Panc1 (cell line): ENCODE measurements around the gene ATP11C. TPM values are rescaled to one million over a fixed set of nuclear protein-coding genes. Genes with fewer than 3 reads are reported as not detected.
A peak's percentile ranks its signal among the peaks of the same experiment; 100 is the strongest.

Experiments used
- ATAC-seq: fragments of 200-7000 bp; cut with Tn5 transposase; 2 replicates; pipeline ENCODE4 v1.9.1; 2020; ENCODE audit warnings: mild to moderate bottlenecking, moderate library complexity
- BruUV-seq: library from RNA; stranded (reverse); fragments of 400-500 nt; replicated peaks from 2 replicates; lab custom pipeline; 2021; lab: Mats Ljungman, UMichigan
- CTCF ChIA-PET: fragments of 300-600 bp; sonication (Branson Sonifier 250); formaldehyde crosslinking; loops from one replicate; lab custom pipeline; 2022; ENCODE audit warnings: antibody characterized with exemption; lab: Charles Lee
- POLR2A ChIA-PET: fragments of 300-600 bp; sonication (Branson Sonifier 250); formaldehyde crosslinking; loops from one replicate; lab custom pipeline; 2022; ENCODE audit warnings: antibody characterized with exemption; lab: Charles Lee
- DNase-seq: peaks from one replicate; pipeline ENCODE4 v3.0.0-alpha.2; 2010; ENCODE audit warnings: low read depth, low spot score
- H3K27ac ChIP-seq: 2 replicates; pipeline ENCODE4 v1.5.1; 2011; ENCODE audit warnings: mild to moderate bottlenecking, low read length, inconsistent platforms
- H3K27me3 ChIP-seq: fragments of 200-500 bp; sonication (Bioruptor generic); 2 replicates; pipeline ENCODE4 v1.6.0; 2014; ENCODE audit warnings: low read length, inconsistent platforms; ENCODE audit not compliant: control insufficient read depth, insufficient read depth
- H3K36me3 ChIP-seq: fragments of 200-500 bp; sonication (Bioruptor generic); 2 replicates; pipeline ENCODE4 v1.5.1; 2014; ENCODE audit warnings: inconsistent platforms, mild to moderate bottlenecking, low read length, moderate library complexity; ENCODE audit not compliant: control insufficient read depth, insufficient read depth
- H3K4me1 ChIP-seq: 2 replicates; pipeline ENCODE4 v1.5.1; 2011; ENCODE audit warnings: inconsistent platforms, mild to moderate bottlenecking, low read length, moderate library complexity; ENCODE audit not compliant: control insufficient read depth, insufficient read depth
- H3K4me3 ChIP-seq, 2 experiments: 2 replicates each; pipeline ENCODE4 v1.5.1; 2011 to 2012; ENCODE audit warnings: low read depth in 2 of 2, low read length in 2 of 2, mild to moderate bottlenecking in 2 of 2, inconsistent platforms in 1 of 2, moderate library complexity in 1 of 2
- H3K9me3 ChIP-seq: fragments of 200-500 bp; sonication (Bioruptor generic); 2 replicates; pipeline ENCODE4 v1.5.1; 2014; ENCODE audit warnings: low read depth, mild to moderate bottlenecking, inconsistent platforms, low read length, moderate library complexity; ENCODE audit not compliant: control insufficient read depth, insufficient read depth
- POLR2AphosphoS5 ChIP-seq: IDR thresholded peaks from 2 replicates; pipeline ENCODE4 v1.6.1; 2012; ENCODE audit warnings: mild to moderate bottlenecking, low read depth, low read length, moderate library complexity
- SIN3A ChIP-seq: IDR thresholded peaks from 2 replicates; pipeline ENCODE4 v1.6.1; 2012; ENCODE audit warnings: low read depth, mild to moderate bottlenecking, low read length, moderate library complexity, borderline replicate concordance; ENCODE audit not compliant: insufficient read depth
- TCF7L2 ChIP-seq: IDR thresholded peaks from 2 replicates; pipeline ENCODE4 v1.6.1; 2011; ENCODE audit warnings: mild to moderate bottlenecking, low read depth, low read length, inconsistent platforms
- in situ Hi-C: cut with HindIII; loops from 2 replicates; pipeline ENCODE4 v1.10.0; 2016; ENCODE audit warnings: low sequenced_read_pairs, low pct_unique_long_range_greater_than_20kb
- intact Hi-C: fragments of 100-400 bp; cut with micrococcal nuclease; formaldehyde crosslinking; loops from one replicate; pipeline ENCODE4 v1.10.0; 2022; ENCODE audit not compliant: unreplicated experiment
- total RNA-seq: library from RNA; stranded (reverse); gene quantifications from one replicate; pipeline ENCODE4 v1.2.1, GENCODE V29; 2021; ENCODE audit not compliant: unreplicated experiment
- TF ChIP-seq, protein P1 (sequence below): fragments of 450-650 bp; IDR thresholded peaks from 2 replicates; pipeline ENCODE4 v1.5.1; 2017; ENCODE audit warnings: mild to moderate bottlenecking
- TF ChIP-seq, protein P2 (sequence below), 2 experiments: IDR thresholded peaks; 2 replicates each; pipeline ENCODE4 v1.6.1; 2011 to 2012; ENCODE audit warnings: low read depth in 2 of 2, control low read depth in 1 of 2, low read length in 1 of 2, mild to moderate bottlenecking in 1 of 2, moderate library complexity in 1 of 2; ENCODE audit not compliant: insufficient read depth in 1 of 2

ATP11C gene
- total RNA-seq, 1 experiment from 2014 or later = 61.3 TPM

DNA sequence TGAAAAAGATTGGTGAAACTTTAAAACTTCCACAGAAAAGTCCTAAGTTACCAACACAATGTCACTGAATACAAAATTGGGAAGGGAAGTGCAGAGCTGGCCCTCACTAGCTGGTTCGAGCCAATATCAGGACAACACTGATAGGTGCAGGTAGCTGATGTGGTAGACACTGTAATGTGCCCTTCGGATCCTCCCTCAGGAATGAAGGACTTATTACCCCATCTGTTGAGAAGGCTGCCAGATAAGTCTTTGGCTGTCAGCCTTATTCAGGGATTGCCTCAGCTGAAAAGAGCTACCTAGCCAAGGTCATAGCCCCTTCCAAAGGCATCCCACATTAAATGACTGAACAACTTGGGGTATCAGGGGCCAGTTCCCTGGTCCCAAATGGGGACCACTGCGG lies 230.2 kb downstream of the ATP11C start:
- POLR2A ChIA-PET = no interaction called here
- no peak overlapping the region for H3K27ac ChIP-seq
- no peak for ATAC-seq
- H3K9me3 ChIP-seq = no peaks in the 10 kb centered on the region
- in situ Hi-C loops = no loop called here
- BruUV-seq = no TSS peak
- H3K4me3 ChIP-seq = no peak overlapping the region
- intact Hi-C loops = no loop called here
- no peak for DNase-seq
- TF ChIP-seq, protein P1, sequence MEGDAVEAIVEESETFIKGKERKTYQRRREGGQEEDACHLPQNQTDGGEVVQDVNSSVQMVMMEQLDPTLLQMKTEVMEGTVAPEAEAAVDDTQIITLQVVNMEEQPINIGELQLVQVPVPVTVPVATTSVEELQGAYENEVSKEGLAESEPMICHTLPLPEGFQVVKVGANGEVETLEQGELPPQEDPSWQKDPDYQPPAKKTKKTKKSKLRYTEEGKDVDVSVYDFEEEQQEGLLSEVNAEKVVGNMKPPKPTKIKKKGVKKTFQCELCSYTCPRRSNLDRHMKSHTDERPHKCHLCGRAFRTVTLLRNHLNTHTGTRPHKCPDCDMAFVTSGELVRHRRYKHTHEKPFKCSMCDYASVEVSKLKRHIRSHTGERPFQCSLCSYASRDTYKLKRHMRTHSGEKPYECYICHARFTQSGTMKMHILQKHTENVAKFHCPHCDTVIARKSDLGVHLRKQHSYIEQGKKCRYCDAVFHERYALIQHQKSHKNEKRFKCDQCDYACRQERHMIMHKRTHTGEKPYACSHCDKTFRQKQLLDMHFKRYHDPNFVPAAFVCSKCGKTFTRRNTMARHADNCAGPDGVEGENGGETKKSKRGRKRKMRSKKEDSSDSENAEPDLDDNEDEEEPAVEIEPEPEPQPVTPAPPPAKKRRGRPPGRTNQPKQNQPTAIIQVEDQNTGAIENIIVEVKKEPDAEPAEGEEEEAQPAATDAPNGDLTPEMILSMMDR = no peak
- TF ChIP-seq TCF7L2 (no peak), SIN3A (no peak), POLR2AphosphoS5 (no peak)
- H3K4me1 ChIP-seq = no peaks in the 10 kb centered on the region
- no peaks in the 10 kb centered on the region for H3K27me3 ChIP-seq
- CTCF ChIA-PET = no interaction called here
- no peaks in the 10 kb centered on the region for H3K36me3 ChIP-seq

DNA sequence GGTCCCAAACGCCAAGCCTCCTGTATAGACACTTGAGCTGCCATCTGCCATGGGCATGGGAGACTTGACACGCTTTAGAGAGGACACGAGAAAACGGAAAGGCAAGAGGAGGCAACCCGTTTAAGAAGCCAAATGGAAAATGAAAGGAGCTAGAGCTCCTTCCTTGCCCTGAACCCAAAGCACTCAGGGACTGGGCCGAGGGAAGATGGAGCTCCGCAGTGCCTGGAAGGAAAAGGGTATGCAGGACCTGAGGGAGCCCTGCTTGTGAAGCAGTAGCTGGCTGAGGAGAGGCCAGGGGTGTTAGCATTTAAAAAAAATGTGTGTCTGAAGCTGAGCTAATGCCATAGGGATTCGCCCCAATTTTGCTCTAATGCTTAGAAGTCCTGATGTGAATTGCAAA lies 239.9 kb downstream of the ATP11C start:
- DNase-seq (no peak), ATAC-seq (peak; percentile 64)
- H3K27ac ChIP-seq = no peak overlapping the region
- H3K27me3 ChIP-seq = peaks cover 10% of the 10 kb centered on the region
- intact Hi-C loops (no loop called here), in situ Hi-C loops (no loop called here)
- peak overlapping the region; percentile 43 to 62 for H3K4me3 ChIP-seq
- H3K36me3 ChIP-seq = no peaks in the 10 kb centered on the region
- CTCF ChIA-PET = no interaction called here
- BruUV-seq = no TSS peak
- POLR2A ChIA-PET = no interaction called here
- no peaks in the 10 kb centered on the region for H3K4me1 ChIP-seq
- no peak for TF ChIP-seq POLR2AphosphoS5
- TF ChIP-seq, protein P2, sequence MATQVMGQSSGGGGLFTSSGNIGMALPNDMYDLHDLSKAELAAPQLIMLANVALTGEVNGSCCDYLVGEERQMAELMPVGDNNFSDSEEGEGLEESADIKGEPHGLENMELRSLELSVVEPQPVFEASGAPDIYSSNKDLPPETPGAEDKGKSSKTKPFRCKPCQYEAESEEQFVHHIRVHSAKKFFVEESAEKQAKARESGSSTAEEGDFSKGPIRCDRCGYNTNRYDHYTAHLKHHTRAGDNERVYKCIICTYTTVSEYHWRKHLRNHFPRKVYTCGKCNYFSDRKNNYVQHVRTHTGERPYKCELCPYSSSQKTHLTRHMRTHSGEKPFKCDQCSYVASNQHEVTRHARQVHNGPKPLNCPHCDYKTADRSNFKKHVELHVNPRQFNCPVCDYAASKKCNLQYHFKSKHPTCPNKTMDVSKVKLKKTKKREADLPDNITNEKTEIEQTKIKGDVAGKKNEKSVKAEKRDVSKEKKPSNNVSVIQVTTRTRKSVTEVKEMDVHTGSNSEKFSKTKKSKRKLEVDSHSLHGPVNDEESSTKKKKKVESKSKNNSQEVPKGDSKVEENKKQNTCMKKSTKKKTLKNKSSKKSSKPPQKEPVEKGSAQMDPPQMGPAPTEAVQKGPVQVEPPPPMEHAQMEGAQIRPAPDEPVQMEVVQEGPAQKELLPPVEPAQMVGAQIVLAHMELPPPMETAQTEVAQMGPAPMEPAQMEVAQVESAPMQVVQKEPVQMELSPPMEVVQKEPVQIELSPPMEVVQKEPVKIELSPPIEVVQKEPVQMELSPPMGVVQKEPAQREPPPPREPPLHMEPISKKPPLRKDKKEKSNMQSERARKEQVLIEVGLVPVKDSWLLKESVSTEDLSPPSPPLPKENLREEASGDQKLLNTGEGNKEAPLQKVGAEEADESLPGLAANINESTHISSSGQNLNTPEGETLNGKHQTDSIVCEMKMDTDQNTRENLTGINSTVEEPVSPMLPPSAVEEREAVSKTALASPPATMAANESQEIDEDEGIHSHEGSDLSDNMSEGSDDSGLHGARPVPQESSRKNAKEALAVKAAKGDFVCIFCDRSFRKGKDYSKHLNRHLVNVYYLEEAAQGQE (IDR thresholded peaks at IDR 0.05; ENCODE audit: insufficient read depth in 1 of 2, low read depth in 2 of 2, low read length in 1 of 2) = no peak
- no peak for TF ChIP-seq SIN3A
- no peak for TF ChIP-seq TCF7L2
- TF ChIP-seq, protein P1 = no peak
- H3K9me3 ChIP-seq = no peaks in the 10 kb centered on the region
